Dedifferentiated amniotic fluid mesenchymal stem cell (primary cell): ENCODE results near the gene MYPOP.
"Not testable (repeated sequence)": the region's sequence is repeated elsewhere in the genome, so short reads cannot be mapped to it uniquely, and the experiment has no call there.

Source experiments
- DNase-seq: peaks from one replicate; pipeline ENCODE4 v3.0.0-alpha.2; 2016; ENCODE audit errors: extremely low spot score

The MYPOP gene

GRCh38 chr19:45883586-45883880 is 18.9 kb downstream of the MYPOP start:
- DNase-seq, result no peak

- peak; percentile 70 for DNase-seq
Measured at GRCh38 chr19:45882652-45883585, 19.5 kb downstream of the MYPOP start.

DNA sequence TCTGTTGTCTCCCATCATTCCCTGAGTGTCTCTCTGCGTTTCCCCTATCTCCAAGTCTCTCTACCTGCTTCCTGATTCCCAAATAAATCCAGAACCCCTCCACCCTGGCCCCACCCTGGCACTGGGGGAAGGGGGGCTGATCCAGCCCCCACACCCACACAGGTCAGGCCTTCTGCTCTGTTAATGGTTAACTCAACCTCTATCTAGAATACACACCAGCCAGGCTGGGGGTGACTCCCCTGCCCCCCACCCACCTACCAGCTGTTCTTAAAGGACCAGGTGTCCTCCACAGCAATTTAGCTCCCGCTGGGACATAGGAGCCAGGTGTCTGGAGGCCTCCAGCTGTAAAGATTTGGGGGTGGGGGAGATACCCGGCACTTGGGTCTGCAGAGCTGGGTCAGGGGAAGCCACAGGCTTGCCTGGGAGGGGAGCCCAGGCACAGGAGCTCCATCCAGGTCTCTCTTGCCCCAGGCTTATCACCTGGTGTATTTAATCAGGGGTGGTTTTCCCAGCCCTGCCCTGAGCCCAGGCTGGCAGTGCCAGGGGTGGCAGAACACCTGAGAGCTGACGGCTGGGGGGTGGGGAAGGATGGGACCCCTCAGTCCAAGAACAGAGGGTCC is 20.4 kb downstream of the MYPOP start:
- no peak for DNase-seq

- DNase-seq, result no peak
Measured at GRCh38 chr19:45881082-45881908, 21.1 kb downstream of the MYPOP start.

DNA sequence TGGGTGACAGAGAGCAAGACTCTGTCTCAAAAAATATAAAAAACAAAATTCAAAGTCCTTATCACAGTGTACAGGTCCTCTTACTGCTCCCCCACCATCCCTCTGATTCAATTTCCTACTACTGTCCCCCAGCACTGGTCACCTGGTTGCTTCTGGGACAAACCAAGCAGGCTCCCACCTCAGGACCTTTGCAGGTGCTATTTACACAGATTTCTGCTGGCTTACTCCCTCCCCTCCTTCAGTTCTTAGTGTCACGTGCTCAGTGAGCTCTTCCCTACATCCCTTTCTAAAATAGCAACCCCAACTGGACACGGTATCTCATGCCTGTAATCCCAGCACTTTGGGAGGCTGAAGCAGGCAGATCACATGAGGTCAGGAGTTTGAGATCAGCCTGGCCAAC is 22.4 kb downstream of the MYPOP start:
- DNase-seq, result no peak

- no peak for DNase-seq
Measured at GRCh38 chr19:45879055-45879454, 23.4 kb downstream of the MYPOP start.

GRCh38 chr19:45878043-45878794 is 24.2 kb downstream of the MYPOP start:
- no peak for DNase-seq

- no peak for DNase-seq
Measured at GRCh38 chr19:45876411-45877197, 25.8 kb downstream of the MYPOP start.

DNA sequence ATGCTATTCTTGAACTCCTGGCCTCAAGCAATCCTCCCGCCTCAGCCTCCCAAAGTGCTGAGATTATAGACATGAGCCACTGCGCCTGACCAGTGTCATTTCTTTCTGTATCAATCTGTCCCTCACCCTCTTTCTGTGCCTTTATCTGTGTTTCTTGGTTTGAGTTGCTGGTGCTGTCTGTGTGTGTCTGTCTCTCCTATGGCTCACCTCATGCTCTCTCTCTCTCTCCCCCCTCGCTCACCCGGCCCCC is 26.3 kb downstream of the MYPOP start:
- no peak for DNase-seq

- DNase-seq, result no peak
Measured at GRCh38 chr19:45874620-45874966, 27.8 kb downstream of the MYPOP start.

DNA sequence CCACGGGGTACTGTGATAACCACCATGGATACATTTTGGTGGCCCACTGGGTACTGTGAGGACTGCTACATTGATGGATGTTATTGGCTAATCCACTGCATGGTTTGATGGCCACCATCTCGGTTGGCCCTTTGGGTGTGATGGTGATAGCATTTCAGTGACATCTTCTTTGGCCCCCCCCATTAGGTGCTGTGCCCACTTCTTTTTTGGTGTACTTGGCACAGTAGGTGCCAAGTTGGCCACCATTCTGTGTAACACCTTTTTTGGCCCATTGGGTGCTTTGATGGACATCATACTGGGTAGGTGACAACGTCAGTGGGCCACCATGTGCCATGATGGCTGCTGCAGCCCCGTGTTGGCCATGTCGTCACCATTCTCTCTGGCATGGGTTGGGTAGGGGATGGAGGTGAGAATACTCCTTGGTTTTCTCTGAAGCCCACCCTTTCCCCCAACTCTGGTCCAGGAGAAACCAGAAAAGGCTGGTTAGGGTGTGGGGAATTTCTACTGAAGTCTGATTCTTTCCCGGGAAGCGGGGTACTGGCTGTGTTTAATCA is 29.1 kb downstream of the MYPOP start:
- no peak for DNase-seq

GRCh38 chr19:45872095-45872919 is 30.1 kb downstream of the MYPOP start:
- DNase-seq, result no peak

- no peak for DNase-seq
Measured at GRCh38 chr19:45870798-45871197, 31.6 kb downstream of the MYPOP start.

- not testable (repeated sequence) for DNase-seq
Measured at GRCh38 chr19:45867241-45867640, 35.2 kb downstream of the MYPOP start.

DNA sequence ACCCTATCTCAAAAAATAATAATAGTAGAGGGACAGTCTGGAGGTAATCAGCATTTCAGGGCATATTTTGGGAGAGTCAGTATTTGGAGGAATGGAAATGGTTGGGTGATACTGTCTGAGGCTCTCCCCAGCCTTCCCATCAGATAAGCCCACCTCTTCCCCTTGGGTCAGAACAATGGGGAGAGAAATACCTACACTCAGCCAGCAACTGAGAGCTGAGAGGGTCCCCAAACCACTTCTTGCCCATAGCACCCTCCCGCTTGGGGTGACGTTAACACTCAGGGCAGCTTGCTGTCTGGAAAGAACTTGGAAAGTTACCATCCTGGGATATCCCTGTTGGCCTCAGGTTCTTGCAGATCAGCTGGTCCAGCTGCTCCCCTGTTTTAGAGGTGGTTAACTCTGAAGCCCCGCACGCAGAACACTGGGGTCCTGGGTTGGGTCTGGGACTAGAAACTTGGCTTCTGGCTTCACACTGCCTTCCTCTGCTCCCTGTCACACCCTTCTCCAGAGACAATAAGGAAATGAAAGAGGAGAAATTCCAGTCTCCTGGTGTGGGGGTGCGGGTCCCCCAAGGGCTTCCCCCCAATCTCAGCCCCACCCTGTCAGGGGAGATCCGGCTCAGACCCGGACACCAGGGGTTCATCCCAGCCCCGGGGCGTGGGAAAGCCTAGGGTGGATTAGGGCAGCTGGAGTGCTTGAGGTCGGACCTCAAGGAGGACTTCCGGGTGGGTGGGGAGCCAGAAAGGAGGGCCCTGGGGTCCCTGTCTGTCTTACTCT is 35.8 kb downstream of the MYPOP start:
- DNase-seq, result no peak

DNA sequence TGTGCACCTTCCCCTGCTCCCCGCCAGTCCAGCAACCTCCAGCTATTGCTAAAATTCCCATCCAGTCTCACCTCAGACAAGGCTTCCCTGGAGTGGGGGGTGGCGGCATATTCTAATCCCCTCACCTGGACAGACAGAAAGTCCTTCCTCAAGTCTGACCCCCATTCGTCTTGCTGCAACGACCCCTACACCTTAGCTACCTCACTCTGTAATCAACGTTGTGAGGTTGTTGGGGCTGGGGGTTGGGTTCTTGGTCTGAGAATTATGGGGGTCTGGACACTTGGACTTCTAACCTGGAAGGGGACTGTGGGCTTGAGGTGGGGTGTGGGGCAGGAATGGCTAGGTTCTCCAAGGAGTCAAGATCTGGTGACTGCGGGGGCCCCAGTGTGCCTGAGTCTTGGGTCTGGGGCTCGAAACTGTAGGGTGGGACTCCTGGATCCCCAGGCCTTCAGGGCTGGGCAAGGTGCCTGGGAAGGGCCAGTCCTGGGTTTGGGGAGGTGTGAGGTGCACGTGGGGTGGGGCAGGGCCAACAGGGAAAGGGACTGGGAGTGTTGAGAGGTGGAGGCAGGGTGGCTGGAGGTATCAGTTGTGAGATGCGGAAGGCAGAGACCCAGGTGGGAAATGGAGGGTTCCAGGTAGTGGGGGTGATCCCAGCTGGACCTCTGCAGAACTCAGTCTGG is 37.0 kb downstream of the MYPOP start:
- no peak for DNase-seq

DNA sequence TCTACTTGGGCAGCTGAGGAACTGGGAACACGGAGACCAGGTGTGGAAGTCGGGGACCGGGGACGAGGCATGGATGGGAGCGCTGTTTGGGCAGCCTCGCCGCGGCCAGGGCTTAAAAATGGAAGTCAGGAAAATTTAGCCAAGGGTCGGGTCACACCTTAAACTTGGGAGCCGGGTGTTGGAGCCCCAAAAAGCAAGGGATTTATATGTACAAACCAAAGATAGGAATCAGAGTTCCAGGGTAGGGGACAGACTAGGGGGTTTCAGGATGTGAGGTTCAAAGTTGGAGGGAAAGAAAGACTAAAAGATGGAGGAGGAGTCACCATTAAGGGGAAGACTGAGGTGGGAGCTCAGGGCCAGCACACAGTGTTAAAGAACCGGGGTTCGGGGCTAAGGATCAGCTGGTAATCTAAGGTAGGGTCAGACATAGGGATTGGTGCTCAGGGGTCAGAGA is 37.8 kb downstream of the MYPOP start:
- no peak for DNase-seq

DNA sequence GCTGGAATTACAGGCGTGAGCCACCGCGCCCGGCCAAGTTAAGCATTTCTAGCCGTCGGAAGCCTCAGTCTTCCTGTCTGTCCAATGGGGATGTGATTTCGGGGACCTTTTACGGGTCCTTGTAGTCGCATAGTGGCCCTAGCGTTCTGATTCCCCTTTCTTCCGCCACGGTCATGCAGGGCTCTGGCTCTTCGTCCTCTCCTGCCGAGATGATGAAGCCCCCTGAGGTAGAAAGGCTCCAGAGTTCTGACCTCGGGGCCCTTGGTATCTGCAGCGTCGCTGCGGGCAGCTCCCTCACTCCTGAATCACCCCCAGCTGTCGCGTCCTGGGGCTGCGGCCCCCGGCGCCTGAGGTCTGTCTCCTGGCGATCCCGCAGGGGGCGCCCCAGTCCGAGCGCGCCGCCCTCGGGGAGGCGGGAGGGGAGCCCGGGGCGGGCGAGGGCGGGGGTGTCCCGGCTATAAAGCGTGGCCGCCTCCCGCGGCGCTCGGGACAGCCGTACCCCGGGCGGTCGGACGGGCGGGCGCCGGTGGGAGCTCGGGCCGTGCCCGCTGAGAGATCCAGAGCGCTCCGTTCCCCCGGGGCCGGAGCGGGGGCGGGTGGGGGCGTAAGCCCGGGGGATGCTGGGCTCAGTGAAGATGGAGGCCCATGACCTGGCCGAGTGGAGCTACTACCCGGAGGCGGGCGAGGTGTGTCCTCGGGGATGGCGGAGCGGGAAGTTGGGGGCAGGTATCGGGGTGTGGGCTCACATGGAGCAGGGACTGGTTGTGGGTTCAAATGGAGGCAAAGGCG is 38.4 kb downstream of the MYPOP start, which contains the start of gene FOXA3:
FOXA3 (plus strand) TSS at position 487 of the 789 bp plus-strand sequence; CDS start at position 618, 131 bp downstream.
- no peak for DNase-seq
